HEK293 (cell line): Measurements from ENCODE around the gene RAMP1.

ENCODE experiments used
- YY1 ChIP-seq: fragments of 450-650 bp; formaldehyde crosslinking; IDR thresholded peaks from 2 replicates; pipeline ENCODE4 v1.5.1; 2018; ENCODE audit warnings: missing biosample characterization, missing genetic modification characterization
- ZNF184 ChIP-seq: fragments of 450-650 bp; IDR thresholded peaks from 2 replicates; pipeline ENCODE4 v1.5.1; 2018; ENCODE audit warnings: missing biosample characterization, mild to moderate bottlenecking, missing genetic modification characterization
- ZSCAN30 ChIP-seq: fragments of 450-650 bp; IDR thresholded peaks from 2 replicates; pipeline ENCODE4 v1.5.1; 2018; ENCODE audit warnings: missing biosample characterization, mild to moderate bottlenecking, missing genetic modification characterization, moderate library complexity
- TF ChIP-seq, protein P1 (sequence below): fragments of 450-650 bp; formaldehyde crosslinking; IDR thresholded peaks from 2 replicates; pipeline ENCODE4 v1.5.1; 2016; ENCODE audit warnings: missing biosample characterization, missing genetic modification characterization

DNA sequence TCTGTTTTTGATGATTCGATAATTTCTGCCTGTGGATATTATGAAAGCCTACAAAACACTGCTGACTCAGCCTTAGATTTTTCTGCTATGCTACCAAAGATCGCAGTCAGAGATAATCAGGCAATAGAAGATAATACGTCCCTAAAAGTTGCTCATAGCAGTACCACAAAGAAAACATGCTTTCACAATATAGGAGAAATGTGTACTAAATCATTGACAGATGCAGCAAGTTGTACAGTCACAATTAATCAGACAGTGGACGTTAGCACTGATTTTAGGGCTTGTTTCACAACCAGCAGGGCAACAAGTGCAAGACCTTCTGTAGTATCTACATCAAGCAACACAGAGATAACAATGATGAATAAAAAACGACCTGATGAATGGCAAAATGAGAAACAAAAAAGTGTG, 41.4 kb upstream of the RAMP1 start:
- no peak for TF ChIP-seq YY1
- no peak for TF ChIP-seq ZSCAN30
- TF ChIP-seq, protein P1, sequence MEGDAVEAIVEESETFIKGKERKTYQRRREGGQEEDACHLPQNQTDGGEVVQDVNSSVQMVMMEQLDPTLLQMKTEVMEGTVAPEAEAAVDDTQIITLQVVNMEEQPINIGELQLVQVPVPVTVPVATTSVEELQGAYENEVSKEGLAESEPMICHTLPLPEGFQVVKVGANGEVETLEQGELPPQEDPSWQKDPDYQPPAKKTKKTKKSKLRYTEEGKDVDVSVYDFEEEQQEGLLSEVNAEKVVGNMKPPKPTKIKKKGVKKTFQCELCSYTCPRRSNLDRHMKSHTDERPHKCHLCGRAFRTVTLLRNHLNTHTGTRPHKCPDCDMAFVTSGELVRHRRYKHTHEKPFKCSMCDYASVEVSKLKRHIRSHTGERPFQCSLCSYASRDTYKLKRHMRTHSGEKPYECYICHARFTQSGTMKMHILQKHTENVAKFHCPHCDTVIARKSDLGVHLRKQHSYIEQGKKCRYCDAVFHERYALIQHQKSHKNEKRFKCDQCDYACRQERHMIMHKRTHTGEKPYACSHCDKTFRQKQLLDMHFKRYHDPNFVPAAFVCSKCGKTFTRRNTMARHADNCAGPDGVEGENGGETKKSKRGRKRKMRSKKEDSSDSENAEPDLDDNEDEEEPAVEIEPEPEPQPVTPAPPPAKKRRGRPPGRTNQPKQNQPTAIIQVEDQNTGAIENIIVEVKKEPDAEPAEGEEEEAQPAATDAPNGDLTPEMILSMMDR = no peak
- no peak for TF ChIP-seq ZNF184
